T-cell (primary cell): ENCODE measurements around the gene SIRT5. TPM values are rescaled to one million over a fixed set of nuclear protein-coding genes. Genes with fewer than 3 reads are reported as not detected.

Experiments
- ATAC-seq, 4 experiments: fragments of 200-7000 bp in 3 of 4; fragments of 150-1000 bp in 1 of 4; cut with Tn5 transposase; replicated peaks in 1 of 4; 1 replicate in 3 of 4; 2 replicates in 1 of 4; pipeline ENCODE4 v1.10.0; 2021; ENCODE audit warnings: moderate library complexity in 3 of 4, mild to moderate bottlenecking in 2 of 4, moderate number of reproducible peaks in 1 of 4
- CTCF ChIA-PET, 2 donors: fragments of 300-600 bp; sonication (Branson Sonifier 250); formaldehyde crosslinking; loops; one replicate each; lab custom pipeline; 2022; ENCODE audit warnings: antibody characterized with exemption in 2 of 2; lab: Charles Lee
- POLR2A ChIA-PET, 2 donors: fragments of 300-600 bp; sonication (Branson Sonifier 250); formaldehyde crosslinking; loops; one replicate each; lab custom pipeline; 2022; ENCODE audit warnings: antibody characterized with exemption in 2 of 2; lab: Charles Lee
- DNase-seq, 35 experiments: peaks; one replicate each; pipeline versions ENCODE4 v3.0.0 to v3.0.0-alpha.2; 2013 to 2023
- H3K27ac ChIP-seq: one replicate; pipeline ENCODE4 v1.5.1; 2013; ENCODE audit warnings: low read length
- H3K27me3 ChIP-seq, 2 experiments: replicated peaks in 1 of 2; 1 replicate in 1 of 2; 2 replicates in 1 of 2; pipeline versions ENCODE4 v1.6.1 to v1.7.0; 2013; ENCODE audit warnings: low read length in 1 of 2, mixed read lengths in 1 of 2; ENCODE audit not compliant: control insufficient read depth in 2 of 2, insufficient read depth in 2 of 2; ENCODE audit errors: extremely low read depth in 1 of 2
- H3K36me3 ChIP-seq, 2 donors: 1 replicate in 1 of 2; 2 replicates in 1 of 2; pipeline versions ENCODE4 v1.6.1 to v1.7.0; 2013; ENCODE audit warnings: low read length in 1 of 2; ENCODE audit not compliant: control insufficient read depth in 2 of 2, insufficient read depth in 1 of 2; ENCODE audit errors: extremely low read depth in 1 of 2
- H3K4me1 ChIP-seq, 2 experiments: 1 replicate in 1 of 2; 2 replicates in 1 of 2; pipeline versions ENCODE4 v1.6.1 to v1.7.0; 2013; ENCODE audit warnings: low read length in 2 of 2, mixed read lengths in 1 of 2; ENCODE audit not compliant: insufficient read depth in 2 of 2, control insufficient read depth in 1 of 2; ENCODE audit errors: extremely low read depth in 1 of 2
- H3K4me3 ChIP-seq, 2 donors: 1 replicate in 1 of 2; 2 replicates in 1 of 2; pipeline versions ENCODE4 v1.5.1 to v1.7.0; 2013; ENCODE audit warnings: mild to moderate bottlenecking in 2 of 2, low read length in 1 of 2, moderate library complexity in 1 of 2; ENCODE audit not compliant: control insufficient read depth in 1 of 2; ENCODE audit errors: extremely low read depth in 1 of 2
- H3K9me3 ChIP-seq: 2 replicates; pipeline ENCODE4 v1.7.0; 2013
- H3K27ac Mint-ChIP-seq, 2 donors: one replicate each; pipeline ENCODE4 v1.8.0; 2020 to 2021; ENCODE audit warnings: mild to moderate bottlenecking in 2 of 2, mixed read lengths in 2 of 2
- H3K27me3 Mint-ChIP-seq, 2 donors: one replicate each; pipeline ENCODE4 v1.8.0; 2021 to 2022; ENCODE audit warnings: mixed read lengths in 2 of 2
- H3K36me3 Mint-ChIP-seq: one replicate; pipeline ENCODE4 v1.8.0; 2021; ENCODE audit warnings: mixed read lengths
- H3K4me1 Mint-ChIP-seq, 3 donors: one replicate each; pipeline ENCODE4 v1.8.0; 2020 to 2022; ENCODE audit warnings: mixed read lengths in 3 of 3, mild to moderate bottlenecking in 1 of 3
- H3K4me3 Mint-ChIP-seq, 3 donors: one replicate each; pipeline ENCODE4 v1.8.0; 2020 to 2022; ENCODE audit warnings: mild to moderate bottlenecking in 3 of 3, mixed read lengths in 3 of 3, moderate library complexity in 3 of 3
- H3K9me3 Mint-ChIP-seq, 3 donors: one replicate each; pipeline ENCODE4 v1.8.0; 2020 to 2022; ENCODE audit warnings: mixed read lengths in 3 of 3
- WGBS: methylation state at CpG from one replicate; pipeline ENCODE4 v1.1.5; 2013; ENCODE audit warnings: missing lambda C conversion rate; ENCODE audit not compliant: insufficient coverage; 5-methylcytosine and 5-hydroxymethylcytosine counted together
- total RNA-seq, 35 experiments: library from RNA in 6 of 35; stranded (reverse) in 6 of 35; fragments of 120-200 nt in 1 of 35; gene quantifications; one replicate each; pipeline versions ENCODE4 v1.2.1 to v1.2.4 and lab custom pipeline; 2013 to 2026

Gene SIRT5
- total RNA-seq, 5 donors from 2014 or later (not counting 1 experiment from before 2014, with no cell fraction given): 11.7 to 21.5 (median 16.8) TPM

DNA sequence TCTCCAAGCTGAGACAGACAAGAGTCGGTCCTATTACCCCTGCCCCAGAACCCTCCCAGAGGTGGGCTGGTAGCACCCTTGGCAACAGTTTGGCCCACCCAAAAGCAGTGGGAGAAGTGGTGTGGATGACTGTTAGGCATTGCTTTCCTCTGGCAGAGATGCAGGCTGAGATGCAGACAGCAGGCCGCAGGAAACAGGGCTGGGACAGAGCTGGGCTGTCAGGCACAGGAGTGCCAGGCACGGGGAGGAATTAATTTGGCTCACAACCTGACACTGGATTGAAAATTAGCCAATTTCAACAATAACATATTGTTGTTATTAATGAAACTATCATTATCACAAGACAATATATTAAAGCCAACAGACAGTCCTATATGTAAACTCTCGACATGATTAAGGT lies 15.7 kb upstream of the SIRT5 start:
- H3K27me3 ChIP-seq: peaks cover 0 to 8% of the 10 kb centered on the region in 2 experiments
- H3K4me1 ChIP-seq: no peaks in the 10 kb centered on the region
- H3K9me3 Mint-ChIP-seq: peaks cover 0 to under 1% (median 0%) of the 10 kb centered on the region in 3 donors
- no peak overlapping the region for H3K27ac ChIP-seq
- no peaks in the 10 kb centered on the region for H3K36me3 Mint-ChIP-seq
- no peaks in the 10 kb centered on the region for H3K9me3 ChIP-seq
- H3K4me3 ChIP-seq: no peak overlapping the region
- no peak for DNase-seq
- no peak for ATAC-seq
- ChIA-PET POLR2A (interaction anchor here in 1 of 2 donors (0.6 kb wide), 1 partner anchor 308 kb away, joined by 3 read pairs; no protein-coding TSS in a partner anchor), CTCF (interaction anchor here in 1 of 2 donors (0.6 kb wide), 1 partner anchor 12 kb away, joined by 5 read pairs; no protein-coding TSS in a partner anchor)
- no peak overlapping the region for H3K27ac Mint-ChIP-seq
- no peak overlapping the region for H3K4me3 Mint-ChIP-seq
- no peaks in the 10 kb centered on the region for H3K36me3 ChIP-seq
- no peaks in the 10 kb centered on the region for H3K27me3 Mint-ChIP-seq
- no peaks in the 10 kb centered on the region for H3K4me1 Mint-ChIP-seq
- WGBS: 86% methylated on average over 1 of the region's 4 CpGs

- Mint-ChIP-seq H3K27ac (no peak overlapping the region), H3K4me3 (no peak overlapping the region), H3K36me3 (no peaks in the 10 kb centered on the region), H3K27me3 (no peaks in the 10 kb centered on the region), H3K4me1 (no peaks in the 10 kb centered on the region), H3K9me3 (no peaks in the 10 kb centered on the region)
- Histone ChIP-seq H3K4me3 (no peak overlapping the region), H3K36me3 (no peaks in the 10 kb centered on the region), H3K9me3 (no peaks in the 10 kb centered on the region), H3K27ac (no peak overlapping the region), H3K27me3 (peaks cover 0 to 8% of the 10 kb centered on the region in 2 experiments), H3K4me1 (no peaks in the 10 kb centered on the region)
- ChIA-PET POLR2A (interaction anchor here in 1 of 2 donors (0.6 kb wide), 1 partner anchor 308 kb away, joined by 3 read pairs; no protein-coding TSS in a partner anchor), CTCF (interaction anchor here in 1 of 2 donors (0.6 kb wide), 1 partner anchor 11 kb away, joined by 5 read pairs; no protein-coding TSS in a partner anchor)
- ATAC-seq: no peak
- DNase-seq: no peak
- 86% methylated on average over 1 of the region's 3 CpGs for WGBS
These were observed 15.2 kb upstream of the SIRT5 start for GRCh38 chr6:13559251-13559650.

GRCh38 chr6:13559968-13560650 lies 14.3 kb upstream of the SIRT5 start:
- no peaks in the 10 kb centered on the region for H3K4me1 ChIP-seq
- H3K36me3 ChIP-seq: no peaks in the 10 kb centered on the region
- no peaks in the 10 kb centered on the region for H3K9me3 ChIP-seq
- no peak overlapping the region for H3K4me3 ChIP-seq
- no peaks in the 10 kb centered on the region for H3K36me3 Mint-ChIP-seq
- DNase-seq (no peak), ATAC-seq (no peak)
- POLR2A ChIA-PET: no interaction called here
- no peak overlapping the region for H3K4me3 Mint-ChIP-seq
- H3K27me3 ChIP-seq: peaks cover 0 to 4% of the 10 kb centered on the region in 2 experiments
- H3K9me3 Mint-ChIP-seq: no peaks in the 10 kb centered on the region
- CTCF ChIA-PET: no interaction called here
- H3K27me3 Mint-ChIP-seq: no peaks in the 10 kb centered on the region
- 100% methylated on average over 1 of the region's 4 CpGs for WGBS
- H3K4me1 Mint-ChIP-seq: no peaks in the 10 kb centered on the region
- H3K27ac ChIP-seq: no peak overlapping the region
- no peak overlapping the region for H3K27ac Mint-ChIP-seq

GRCh38 chr6:13560651-13561044 lies 13.8 kb upstream of the SIRT5 start:
- Mint-ChIP-seq H3K4me1 (no peaks in the 10 kb centered on the region), H3K27ac (no peak overlapping the region), H3K27me3 (peaks cover 0 to under 1% of the 10 kb centered on the region in 2 donors), H3K36me3 (no peaks in the 10 kb centered on the region), H3K4me3 (no peak overlapping the region), H3K9me3 (no peaks in the 10 kb centered on the region)
- no CpG with 5 or more reads among the region's 2 CpGs for WGBS
- Histone ChIP-seq H3K27ac (no peak overlapping the region), H3K4me1 (no peaks in the 10 kb centered on the region), H3K36me3 (no peaks in the 10 kb centered on the region), H3K9me3 (no peaks in the 10 kb centered on the region), H3K4me3 (no peak overlapping the region), H3K27me3 (peaks cover 0 to 4% of the 10 kb centered on the region in 2 experiments)
- ATAC-seq: no peak
- CTCF ChIA-PET: no interaction called here
- POLR2A ChIA-PET: interaction anchor here in 1 of 2 donors (0.5 kb wide), 1 partner anchor 107 kb away, joined by 3 read pairs; no protein-coding TSS in a partner anchor
- DNase-seq: no peak

DNA sequence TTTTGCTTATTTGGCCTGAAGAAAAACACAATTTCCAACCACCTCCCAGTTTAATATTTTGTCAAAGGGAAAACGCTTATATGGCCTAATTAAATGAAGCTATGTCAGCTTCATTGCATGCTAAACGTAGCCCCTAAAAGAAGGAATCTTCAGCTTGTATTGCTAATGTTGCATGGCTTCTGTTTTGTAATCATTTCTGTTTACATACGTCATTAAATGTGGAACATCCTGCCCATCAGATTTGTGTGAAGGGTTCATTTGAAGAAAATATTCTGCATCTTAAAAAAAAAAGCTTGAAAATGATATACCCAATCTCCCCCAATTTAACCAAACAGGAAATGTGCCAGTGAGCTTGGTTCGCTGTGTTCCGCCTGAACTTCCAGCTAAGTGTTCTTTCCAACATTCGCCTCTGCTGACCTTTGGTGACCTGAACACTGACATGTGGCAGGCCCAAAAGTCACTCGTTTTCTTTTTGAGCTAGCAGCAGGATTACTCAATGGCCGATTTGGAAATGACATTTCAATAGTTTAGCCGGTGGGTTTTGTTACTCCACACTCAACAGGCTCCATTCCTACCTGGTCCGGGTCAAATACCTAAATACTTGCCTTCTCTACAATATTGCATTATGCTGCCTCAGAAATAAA lies 12.7 kb upstream of the SIRT5 start:
- no peak overlapping the region for H3K4me3 ChIP-seq
- no peaks in the 10 kb centered on the region for H3K4me1 Mint-ChIP-seq
- 66% methylated on average over 5 of the region's 10 CpGs for WGBS
- H3K27ac Mint-ChIP-seq: no peak overlapping the region
- no peak for DNase-seq
- peaks cover 0 to 10% of the 10 kb centered on the region in 2 experiments for H3K27me3 ChIP-seq
- H3K27me3 Mint-ChIP-seq: peaks cover 0 to 5% of the 10 kb centered on the region in 2 donors
- no peak overlapping the region for H3K4me3 Mint-ChIP-seq
- no peaks in the 10 kb centered on the region for H3K36me3 Mint-ChIP-seq
- no peaks in the 10 kb centered on the region for H3K36me3 ChIP-seq
- no peaks in the 10 kb centered on the region for H3K4me1 ChIP-seq
- no peaks in the 10 kb centered on the region for H3K9me3 Mint-ChIP-seq
- ChIA-PET POLR2A (interaction anchor here (0.6 to 0.7 kb wide), 2 partner anchors 10 to 14 kb away, joined by 5 read pairs; no protein-coding TSS in a partner anchor), CTCF (interaction anchor here (0.7 to 1.3 kb wide), 4 partner anchors 11 to 181 kb away, joined by 3 to 7 read pairs (median 4); partner anchors contain the start of gene SIRT5 (in 1 of the 2))
- ATAC-seq: no peak
- no peaks in the 10 kb centered on the region for H3K9me3 ChIP-seq
- H3K27ac ChIP-seq: no peak overlapping the region

- H3K9me3 Mint-ChIP-seq: no peaks in the 10 kb centered on the region
- Histone ChIP-seq H3K36me3 (no peaks in the 10 kb centered on the region), H3K9me3 (no peaks in the 10 kb centered on the region), H3K27ac (no peak overlapping the region), H3K27me3 (peaks cover 0 to 10% of the 10 kb centered on the region in 2 experiments), H3K4me1 (no peaks in the 10 kb centered on the region), H3K4me3 (no peak overlapping the region)
- ATAC-seq: no peak
- CTCF ChIA-PET: interaction anchor here in 1 of 2 donors (1.2 kb wide), 2 partner anchors 12 kb away, joined by 4 to 7 read pairs; partner anchors contain the start of gene SIRT5
- H3K36me3 Mint-ChIP-seq: no peaks in the 10 kb centered on the region
- no peak overlapping the region for H3K27ac Mint-ChIP-seq
- DNase-seq: no peak
- no peak overlapping the region for H3K4me3 Mint-ChIP-seq
- H3K4me1 Mint-ChIP-seq: no peaks in the 10 kb centered on the region
- WGBS: no CpG with 5 or more reads among the region's 1 CpG
- peaks cover 0 to 5% of the 10 kb centered on the region in 2 donors for H3K27me3 Mint-ChIP-seq
- POLR2A ChIA-PET: no interaction called here
These were observed 11.4 kb upstream of the SIRT5 start for GRCh38 chr6:13563009-13563408.
